Lower leg skin (tissue), 3 donors: Measurements from ENCODE around the gene RNF113B.

Experiments
- POLR2A ChIP-seq, 2 donors: fragments of 450-650 bp; IDR thresholded peaks; one replicate each; pipeline ENCODE4 v1.6.1; 2016 to 2017; ENCODE audit warnings: antibody characterized with exemption in 2 of 2, mild to moderate bottlenecking in 1 of 2, moderate library complexity in 1 of 2
- TF ChIP-seq, protein P1 (sequence below), 3 donors: fragments of 450-650 bp; IDR thresholded peaks; one replicate each; pipeline ENCODE4 v1.5.1; 2016; ENCODE audit warnings: antibody characterized with exemption in 3 of 3, mild to moderate bottlenecking in 3 of 3, moderate library complexity in 2 of 3

DNA sequence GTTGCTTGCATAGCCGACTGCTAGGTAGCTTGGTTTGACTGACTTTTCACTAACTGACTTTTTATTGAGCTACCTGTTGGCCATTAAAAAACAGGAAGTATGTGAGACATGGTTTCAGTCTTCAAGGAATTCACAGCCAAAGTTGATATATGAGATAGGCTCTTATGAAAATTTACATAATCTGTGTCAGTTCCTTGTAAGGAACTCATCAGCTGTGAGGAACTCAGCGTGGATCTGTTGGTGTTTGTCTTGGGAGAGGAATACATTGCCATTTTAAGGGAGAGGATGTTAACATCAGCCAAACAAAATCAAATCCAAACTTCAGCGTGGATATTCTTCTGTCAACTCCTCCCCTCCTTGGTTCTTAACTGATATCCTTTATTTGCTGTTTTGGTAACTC lies 2.0 kb downstream of the RNF113B start:
- TF ChIP-seq, protein P1, sequence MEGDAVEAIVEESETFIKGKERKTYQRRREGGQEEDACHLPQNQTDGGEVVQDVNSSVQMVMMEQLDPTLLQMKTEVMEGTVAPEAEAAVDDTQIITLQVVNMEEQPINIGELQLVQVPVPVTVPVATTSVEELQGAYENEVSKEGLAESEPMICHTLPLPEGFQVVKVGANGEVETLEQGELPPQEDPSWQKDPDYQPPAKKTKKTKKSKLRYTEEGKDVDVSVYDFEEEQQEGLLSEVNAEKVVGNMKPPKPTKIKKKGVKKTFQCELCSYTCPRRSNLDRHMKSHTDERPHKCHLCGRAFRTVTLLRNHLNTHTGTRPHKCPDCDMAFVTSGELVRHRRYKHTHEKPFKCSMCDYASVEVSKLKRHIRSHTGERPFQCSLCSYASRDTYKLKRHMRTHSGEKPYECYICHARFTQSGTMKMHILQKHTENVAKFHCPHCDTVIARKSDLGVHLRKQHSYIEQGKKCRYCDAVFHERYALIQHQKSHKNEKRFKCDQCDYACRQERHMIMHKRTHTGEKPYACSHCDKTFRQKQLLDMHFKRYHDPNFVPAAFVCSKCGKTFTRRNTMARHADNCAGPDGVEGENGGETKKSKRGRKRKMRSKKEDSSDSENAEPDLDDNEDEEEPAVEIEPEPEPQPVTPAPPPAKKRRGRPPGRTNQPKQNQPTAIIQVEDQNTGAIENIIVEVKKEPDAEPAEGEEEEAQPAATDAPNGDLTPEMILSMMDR (IDR thresholded peaks at IDR 0.05): no peak
- TF ChIP-seq POLR2A (IDR thresholded peaks at IDR 0.05): no peak
